A673 (cell line): ENCODE data around the gene PPP2R5A. TPM values are rescaled to one million over a fixed set of nuclear protein-coding genes. Genes with fewer than 3 reads are reported as not detected.

ENCODE experiments used
- BruUV-seq: library from RNA; stranded (reverse); fragments of 400-500 nt; replicated peaks from 2 replicates; lab custom pipeline; 2021; lab: Mats Ljungman, UMichigan
- CTCF ChIA-PET: fragments of 300-600 bp; sonication (Branson Sonifier 250); formaldehyde crosslinking; loops from one replicate; lab custom pipeline; 2022; ENCODE audit warnings: antibody characterized with exemption; lab: Charles Lee
- POLR2A ChIA-PET: fragments of 300-600 bp; sonication (Branson Sonifier 250); formaldehyde crosslinking; loops from one replicate; lab custom pipeline; 2022; ENCODE audit warnings: antibody characterized with exemption; ENCODE audit not compliant: low non-redundant PET; lab: Charles Lee
- DNase-seq: peaks from one replicate; pipeline ENCODE4 v3.0.0-alpha.2; 2015; ENCODE audit warnings: low spot score
- H3K27ac ChIP-seq: fragments of 200-600 bp; sonication (generic); 2 replicates; pipeline ENCODE4 v1.5.1; 2016; ENCODE audit warnings: mixed run types, low read depth, mild to moderate bottlenecking, mixed read lengths, antibody characterized with exemption, low read length; ENCODE audit not compliant: poor library complexity, severe bottlenecking
- H3K27me3 ChIP-seq: fragments of 200-600 bp; sonication (generic); replicated peaks from 2 replicates; pipeline ENCODE4 v1.6.1; 2017; ENCODE audit warnings: mixed run types, low read depth, mild to moderate bottlenecking, mixed read lengths, antibody characterized with exemption, low read length; ENCODE audit not compliant: insufficient read depth, poor library complexity
- H3K36me3 ChIP-seq: fragments of 200-600 bp; sonication (generic); 2 replicates; pipeline ENCODE4 v1.6.1; 2016; ENCODE audit warnings: mixed run types, mild to moderate bottlenecking, mixed read lengths, antibody characterized with exemption, low read length; ENCODE audit not compliant: insufficient read depth, poor library complexity, severe bottlenecking
- H3K4me1 ChIP-seq: fragments of 200-600 bp; sonication (generic); 2 replicates; pipeline ENCODE4 v1.6.1; 2017; ENCODE audit warnings: mixed run types, mild to moderate bottlenecking, mixed read lengths, antibody characterized with exemption, low read length; ENCODE audit not compliant: insufficient read depth, poor library complexity, severe bottlenecking
- H3K4me3 ChIP-seq: fragments of 200-600 bp; sonication (generic); 2 replicates; pipeline ENCODE4 v1.5.1; 2016; ENCODE audit warnings: low read depth, mixed run types, mild to moderate bottlenecking, mixed read lengths, low read length; ENCODE audit not compliant: poor library complexity, severe bottlenecking
- H3K9me3 ChIP-seq: fragments of 200-600 bp; sonication (generic); 2 replicates; pipeline ENCODE4 v1.6.1; 2016; ENCODE audit warnings: mixed run types, low read depth, mild to moderate bottlenecking, mixed read lengths, antibody characterized with exemption, low read length; ENCODE audit not compliant: poor library complexity, severe bottlenecking
- CTCF ChIP-seq: fragments of 300-800, 200-600 bp; sonication (generic); conservative IDR thresholded peaks from 2 replicates; pipeline ENCODE4 v1.5.1; 2017; ENCODE audit warnings: low read depth, mild to moderate bottlenecking, antibody characterized with exemption, low read length, moderate library complexity, mixed read lengths
- EZH2 ChIP-seq: fragments of 200-600 bp; sonication (generic); IDR thresholded peaks from 2 replicates; pipeline ENCODE4 v1.6.1; 2017; ENCODE audit warnings: borderline replicate concordance, low read depth, mild to moderate bottlenecking, mixed read lengths, antibody characterized with exemption, low read length; ENCODE audit not compliant: poor library complexity, severe bottlenecking
- intact Hi-C: fragments of 100-400 bp; cut with micrococcal nuclease; formaldehyde crosslinking; loops from one replicate; pipeline ENCODE4 v1.10.0; 2022; ENCODE audit not compliant: unreplicated experiment
- total RNA-seq: library from RNA; stranded (reverse); gene quantifications from 2 replicates; pipeline ENCODE4 v1.2.3, GENCODE V29; 2021

The PPP2R5A gene
- total RNA-seq, 1 experiment from 2014 or later = 13.9 TPM

- BruUV-seq = no TSS peak
- ChIA-PET CTCF (no interaction called here), POLR2A (interaction anchor here (0.6 kb wide), 1 partner anchor 225 kb away, joined by 5 read pairs; no protein-coding TSS in a partner anchor)
- H3K9me3 ChIP-seq = no peaks in the 10 kb centered on the region
- DNase-seq = no peak
- no peak overlapping the region for H3K4me3 ChIP-seq
- intact Hi-C loops = no loop called here
- H3K27ac ChIP-seq = no peak overlapping the region
- H3K4me1 ChIP-seq = no peaks in the 10 kb centered on the region
- H3K36me3 ChIP-seq = no peaks in the 10 kb centered on the region
- no peak for TF ChIP-seq CTCF
- TF ChIP-seq EZH2 = no peak
- no peaks in the 10 kb centered on the region for H3K27me3 ChIP-seq
Observed at GRCh38 chr1:212313616-212314015, 28.4 kb downstream of the PPP2R5A start.

GRCh38 chr1:212315184-212315583 is 30.0 kb downstream of the PPP2R5A start:
- CTCF ChIA-PET = no interaction called here
- no peak overlapping the region for H3K27ac ChIP-seq
- no peaks in the 10 kb centered on the region for H3K9me3 ChIP-seq
- BruUV-seq = no TSS peak
- no peak overlapping the region for H3K4me3 ChIP-seq
- H3K4me1 ChIP-seq = no peaks in the 10 kb centered on the region
- POLR2A ChIA-PET = interaction anchor here (0.6 kb wide), 1 partner anchor 275 kb away, joined by 8 read pairs; no protein-coding TSS in a partner anchor
- no peaks in the 10 kb centered on the region for H3K36me3 ChIP-seq
- no peak for DNase-seq
- TF ChIP-seq EZH2 (no peak), CTCF (no peak)
- H3K27me3 ChIP-seq = no peaks in the 10 kb centered on the region
- intact Hi-C loops = no loop called here

GRCh38 chr1:212315907-212316306 is 30.7 kb downstream of the PPP2R5A start:
- Histone ChIP-seq H3K4me1 (no peaks in the 10 kb centered on the region), H3K4me3 (no peak overlapping the region), H3K9me3 (no peaks in the 10 kb centered on the region), H3K27ac (no peak overlapping the region), H3K36me3 (no peaks in the 10 kb centered on the region), H3K27me3 (no peaks in the 10 kb centered on the region)
- intact Hi-C loops = no loop called here
- DNase-seq = peak; percentile 51
- no TSS peak for BruUV-seq
- ChIA-PET CTCF (no interaction called here), POLR2A (no interaction called here)
- TF ChIP-seq CTCF (peak; percentile 38; the same call in 1 of the 2 replicates), EZH2 (no peak)
